ENCODE results near the gene ENTPD5.

Gene ENTPD5, protein sequence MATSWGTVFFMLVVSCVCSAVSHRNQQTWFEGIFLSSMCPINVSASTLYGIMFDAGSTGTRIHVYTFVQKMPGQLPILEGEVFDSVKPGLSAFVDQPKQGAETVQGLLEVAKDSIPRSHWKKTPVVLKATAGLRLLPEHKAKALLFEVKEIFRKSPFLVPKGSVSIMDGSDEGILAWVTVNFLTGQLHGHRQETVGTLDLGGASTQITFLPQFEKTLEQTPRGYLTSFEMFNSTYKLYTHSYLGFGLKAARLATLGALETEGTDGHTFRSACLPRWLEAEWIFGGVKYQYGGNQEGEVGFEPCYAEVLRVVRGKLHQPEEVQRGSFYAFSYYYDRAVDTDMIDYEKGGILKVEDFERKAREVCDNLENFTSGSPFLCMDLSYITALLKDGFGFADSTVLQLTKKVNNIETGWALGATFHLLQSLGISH

DNA sequence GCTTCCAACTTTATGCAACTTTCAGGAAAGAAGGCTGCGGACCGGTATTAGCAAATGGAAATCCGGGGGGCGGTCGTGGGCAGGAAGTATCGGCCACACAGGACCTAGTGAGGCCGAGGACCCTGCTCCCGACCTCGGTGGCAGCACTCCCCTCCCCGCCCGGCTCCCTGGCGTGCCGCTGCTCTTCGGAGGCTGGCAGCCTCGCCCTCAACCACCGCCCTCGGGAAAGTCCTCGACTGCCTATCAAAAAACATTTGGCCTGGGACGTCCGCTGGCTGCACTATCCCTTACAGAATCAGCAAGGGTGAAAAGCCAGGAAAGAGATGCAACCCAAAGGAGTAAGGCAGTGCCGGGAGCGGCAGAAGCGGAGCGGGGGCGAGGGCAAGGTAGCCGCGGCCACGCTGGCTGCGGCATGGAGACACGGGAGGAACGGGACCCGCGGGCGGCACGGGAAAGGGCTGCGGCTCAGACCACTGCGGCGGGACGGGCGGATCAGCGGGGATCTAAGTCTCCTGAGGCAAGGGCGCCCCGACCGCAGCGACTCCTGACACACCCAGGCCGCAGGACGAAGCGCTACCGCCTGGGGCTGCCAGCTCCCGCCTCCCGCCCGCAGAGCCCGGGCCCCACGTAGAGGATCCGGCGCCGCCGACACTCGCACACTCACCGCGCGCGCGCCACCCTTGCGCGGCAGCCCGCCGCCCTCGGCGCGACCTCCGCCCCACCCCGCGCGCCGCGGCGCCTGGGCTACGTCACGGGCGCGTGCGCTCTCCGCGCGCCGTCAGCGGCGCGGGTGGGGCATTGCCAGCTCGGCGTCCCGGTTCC is at the start of gene ENTPD5, which contains the start of gene BBOF1:
Gene ENTPD5, minus strand, starts transcription at position 703 of the 822 bp plus-strand sequence. CDS start 31,186 bp downstream, outside the sequence.
Gene BBOF1, plus strand, starts transcription at position 764 of the 822 bp plus-strand sequence. CDS start 130 bp downstream, outside the sequence.
- peak; percentile 78 to 88 (median 80) for DNase-seq

DNA sequence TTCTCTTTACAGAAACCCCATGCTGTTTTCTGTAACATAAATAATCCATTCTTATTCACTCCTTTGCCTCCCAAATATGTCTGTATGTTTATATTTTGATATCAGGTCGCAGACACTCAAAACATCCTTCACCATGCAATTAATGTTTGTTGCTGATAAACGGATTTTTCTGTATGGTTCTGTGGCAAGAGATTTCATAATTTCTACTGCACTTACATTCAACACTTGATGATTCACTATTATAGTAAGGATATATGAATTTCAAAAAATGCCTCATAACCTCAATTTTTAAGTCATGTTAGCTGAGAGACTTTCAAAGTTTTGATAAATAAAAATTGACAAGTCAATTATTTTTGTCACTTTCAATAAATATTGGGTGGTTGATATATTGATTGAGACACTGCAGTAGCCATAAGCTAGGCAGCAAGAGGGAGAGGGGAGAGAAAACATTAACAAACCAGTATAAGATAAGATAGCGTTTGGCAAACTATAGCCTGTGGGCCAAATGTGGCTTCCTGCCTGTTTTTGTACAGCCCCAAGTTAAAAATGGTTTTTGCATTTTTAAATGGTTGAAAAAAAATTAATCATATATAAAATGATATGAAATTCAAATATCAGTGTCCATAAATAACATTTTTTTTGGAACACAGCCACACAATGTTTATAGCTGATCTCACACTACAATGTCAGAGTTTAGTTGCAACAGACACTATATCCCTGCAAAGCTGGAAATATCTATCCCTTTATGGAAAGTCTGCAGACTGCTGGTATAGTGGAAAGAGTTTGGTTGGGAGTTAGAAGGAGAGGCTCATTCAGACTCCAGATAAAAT is 46.9 kb upstream of the ENTPD5 start:
- no peak for DNase-seq

DNA sequence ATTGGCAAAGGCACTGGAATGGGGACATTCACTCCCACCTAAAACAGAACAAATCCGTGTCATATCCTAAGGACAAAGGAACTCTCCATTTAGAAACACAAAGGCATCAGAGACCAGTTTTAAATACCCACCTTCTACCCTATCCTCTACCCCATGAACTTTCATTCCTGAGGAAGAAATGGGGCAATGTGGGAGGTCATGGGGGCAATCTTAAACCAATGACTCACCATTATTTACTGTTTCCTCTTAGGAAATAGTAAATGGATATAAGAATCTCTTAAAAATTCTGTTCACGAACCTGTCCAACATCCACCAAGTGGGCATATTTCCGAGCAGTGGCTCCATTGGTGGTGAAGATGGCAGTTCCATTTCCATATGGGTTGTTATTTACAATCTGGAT is 45.8 kb upstream of the ENTPD5 start:
- no peak for DNase-seq

DNA sequence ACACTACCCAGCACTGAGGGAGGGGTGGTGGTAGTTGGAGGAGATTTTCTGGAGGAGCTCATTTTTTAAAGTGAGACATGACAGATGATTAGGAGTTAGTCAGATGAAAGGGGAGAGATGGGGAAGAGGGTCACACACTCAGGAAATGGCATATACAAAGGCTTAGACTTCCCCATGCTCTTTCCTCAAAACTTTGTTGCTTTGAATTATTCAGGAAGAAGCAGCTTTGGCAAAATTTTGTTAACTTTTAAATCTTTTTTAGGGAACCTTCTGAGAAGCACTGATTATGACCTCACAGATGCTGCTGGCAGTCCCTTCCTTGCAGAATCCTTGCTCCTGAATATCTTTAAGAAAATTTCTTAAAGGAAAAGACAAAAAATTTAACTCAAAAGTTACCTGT is 45.3 kb upstream of the ENTPD5 start:
- no peak for DNase-seq

DNA sequence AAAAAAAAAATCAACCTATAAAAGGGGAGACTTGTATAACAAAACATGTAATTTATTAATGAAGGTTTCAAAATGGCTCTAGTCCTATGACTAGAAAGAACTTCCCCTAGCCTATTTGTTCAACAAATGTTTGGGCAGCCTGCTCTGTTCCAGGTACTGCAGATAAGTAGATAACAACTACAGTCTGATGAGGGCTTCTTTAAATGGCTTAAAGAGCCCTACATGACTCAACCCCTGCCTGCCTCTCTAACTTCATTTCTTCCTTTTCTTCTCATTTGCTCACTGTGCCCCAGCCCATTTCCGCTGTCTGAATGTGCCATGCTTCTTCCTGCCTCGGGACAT is 43.7 kb upstream of the ENTPD5 start:
- DNase-seq: no peak

DNA sequence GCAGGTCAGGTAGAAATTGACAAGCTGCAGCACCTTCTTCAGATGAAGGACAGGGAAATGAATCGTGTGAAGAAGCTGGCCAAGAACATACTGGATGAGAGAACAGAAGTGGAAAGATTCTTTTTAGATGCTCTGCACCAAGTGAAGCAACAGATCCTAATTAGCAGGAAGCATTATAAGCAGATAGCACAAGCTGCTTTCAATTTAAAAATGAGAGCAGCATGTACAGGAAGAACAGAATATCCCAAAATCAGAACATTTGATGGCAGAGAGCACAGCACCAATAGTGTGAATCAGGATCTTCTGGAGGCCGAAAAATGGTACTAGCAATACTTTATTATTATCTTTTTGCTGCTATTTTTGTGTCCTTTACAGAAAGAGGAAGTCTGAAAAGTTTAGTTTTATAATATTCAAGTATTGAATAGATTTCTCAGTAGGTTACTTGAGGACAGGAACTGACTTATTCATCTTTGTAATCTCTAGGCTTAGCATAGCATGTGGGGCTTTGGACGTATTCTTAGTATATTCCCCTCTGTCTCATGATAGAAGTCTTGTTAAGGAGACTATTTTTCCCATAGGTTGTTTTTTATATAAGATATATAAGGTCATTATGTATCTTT is 30.9 kb upstream of the ENTPD5 start:
- no peak for DNase-seq

DNA sequence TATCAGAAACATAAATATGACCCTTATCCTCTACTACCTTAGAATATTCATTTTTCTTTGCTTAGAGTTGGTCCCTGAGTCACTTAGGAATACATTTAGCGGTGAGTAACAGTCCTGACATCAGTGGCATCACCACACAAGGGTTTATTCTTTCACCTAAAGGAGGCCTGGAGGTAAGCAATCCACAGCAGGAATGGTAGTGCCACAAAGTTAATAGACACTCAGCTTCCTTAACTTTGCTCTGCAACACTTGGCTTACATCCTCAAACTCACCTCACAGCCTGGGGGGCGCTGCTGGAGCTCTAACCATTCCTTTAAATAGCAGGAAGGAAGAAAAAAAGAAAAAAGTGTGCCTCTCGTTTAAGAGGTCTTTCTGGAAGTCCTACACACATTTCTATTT is 29.2 kb upstream of the ENTPD5 start:
- DNase-seq: no peak

DNA sequence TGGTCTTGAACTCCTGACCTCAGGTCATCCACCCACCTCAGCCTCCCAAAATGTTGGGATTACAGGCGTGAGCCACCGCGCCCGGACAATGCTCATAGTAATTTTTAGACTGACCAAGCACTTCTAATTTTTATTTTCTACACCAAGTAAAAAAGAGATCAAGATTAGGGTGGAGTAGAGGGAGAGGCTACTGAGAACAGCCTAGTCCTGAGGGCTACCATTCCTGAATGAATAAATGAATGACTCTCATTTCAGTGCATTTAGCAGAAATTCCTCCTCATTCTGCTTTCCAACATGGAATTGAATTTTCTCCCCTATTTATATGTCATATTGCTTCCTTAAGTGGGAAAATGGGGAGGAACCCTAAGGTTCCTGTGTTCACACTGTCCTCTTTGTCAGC is 26.4 kb upstream of the ENTPD5 start:
- DNase-seq: no peak

DNA sequence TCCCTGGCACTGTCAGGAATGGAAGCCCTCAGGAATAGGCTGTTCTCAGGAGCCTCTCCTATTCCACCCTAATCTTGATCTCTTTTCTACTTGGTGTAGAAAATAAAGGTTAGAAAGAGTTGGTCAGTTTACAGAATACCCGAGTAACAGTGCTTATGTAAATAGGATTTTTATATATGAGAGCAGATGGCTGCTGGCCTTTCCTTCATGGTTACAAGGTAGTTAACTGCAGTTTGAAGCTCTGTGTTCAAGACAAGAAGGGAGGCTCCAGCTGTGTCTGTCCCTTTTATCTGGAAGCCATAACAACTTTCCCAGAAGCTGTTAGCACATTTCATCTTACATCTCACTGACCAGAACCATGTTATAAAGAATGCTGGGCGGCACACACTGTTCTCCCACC is 23.2 kb upstream of the ENTPD5 start:
- DNase-seq: no peak

DNA sequence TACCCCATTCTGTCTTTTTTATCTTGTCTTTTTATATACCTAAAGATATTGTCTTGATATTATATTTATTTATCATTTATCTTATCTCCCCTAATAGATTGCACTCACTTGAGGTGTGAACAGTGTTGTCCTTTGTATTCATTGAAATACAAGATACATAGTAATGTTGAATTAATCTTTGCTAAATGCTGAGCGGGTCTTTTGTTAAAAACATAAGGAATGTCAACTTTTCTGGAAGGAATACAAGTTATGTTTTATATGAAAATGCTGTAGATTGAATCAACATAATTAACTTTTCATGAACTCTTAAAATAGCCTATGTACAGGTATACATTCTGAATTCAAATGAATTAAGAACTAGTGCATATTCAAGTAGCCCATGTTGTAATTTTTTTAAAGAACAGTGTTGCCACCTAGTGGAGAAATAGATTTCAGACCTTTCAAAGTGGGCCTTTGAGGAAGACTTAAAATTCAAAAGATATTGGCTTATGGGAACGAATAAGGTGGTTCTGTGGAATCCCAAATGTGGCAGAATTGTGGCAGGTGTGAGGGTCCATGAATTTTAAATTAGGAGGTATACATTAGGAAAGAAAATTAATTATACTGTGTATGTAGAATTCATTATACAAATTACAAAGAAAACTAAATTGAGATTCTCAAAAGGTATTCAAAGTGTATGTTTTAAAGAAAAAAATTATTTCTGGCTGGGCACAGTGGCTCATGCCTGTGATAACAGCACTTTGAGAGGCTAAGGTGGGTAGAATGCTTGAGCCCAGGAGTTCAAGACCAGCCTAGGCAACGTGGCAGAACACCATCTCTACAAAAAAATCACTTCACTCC is 19.2 kb upstream of the ENTPD5 start:
- DNase-seq: peak in 3 of 6 experiments; percentile 18 to 56 (median 52)

DNA sequence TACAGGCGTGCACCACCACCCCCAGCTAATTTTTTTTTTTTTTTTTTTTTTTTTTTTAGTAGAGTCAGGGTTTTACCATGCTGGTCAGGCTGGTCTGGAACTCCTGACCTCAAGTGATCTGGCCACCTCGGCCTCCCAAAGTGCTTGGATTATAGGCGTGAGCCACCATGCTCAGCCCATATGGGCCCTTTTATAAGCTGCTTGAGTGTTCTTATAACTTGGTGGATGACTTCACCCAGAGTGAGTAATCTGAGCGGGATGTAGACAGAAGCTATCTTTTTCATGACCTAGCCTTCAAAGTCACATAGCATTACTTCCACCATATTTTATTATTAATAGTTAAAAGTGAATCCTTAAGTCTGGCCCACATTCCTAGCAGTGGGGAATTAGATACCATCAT is 16.5 kb upstream of the ENTPD5 start:
- no peak for DNase-seq

DNA sequence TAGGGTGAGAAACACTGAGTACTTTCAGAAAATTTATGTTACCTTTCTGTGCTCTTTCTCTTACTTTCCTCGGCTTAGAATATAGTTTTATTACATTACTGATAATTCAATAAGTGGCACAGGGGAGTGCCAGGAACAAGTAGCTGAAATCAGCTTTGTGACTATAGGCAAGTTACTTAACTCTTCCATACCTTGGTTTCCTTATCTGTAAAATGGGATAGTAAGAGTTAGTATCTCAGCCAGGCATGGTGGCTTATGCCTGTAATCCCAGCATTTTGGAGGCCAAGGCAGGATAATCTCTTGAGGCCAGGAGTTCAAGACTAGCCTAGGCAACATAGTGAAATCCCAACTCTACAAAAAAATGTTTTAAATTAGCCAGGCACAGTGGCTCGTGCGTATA is 15.5 kb upstream of the ENTPD5 start:
- DNase-seq: no peak

DNA sequence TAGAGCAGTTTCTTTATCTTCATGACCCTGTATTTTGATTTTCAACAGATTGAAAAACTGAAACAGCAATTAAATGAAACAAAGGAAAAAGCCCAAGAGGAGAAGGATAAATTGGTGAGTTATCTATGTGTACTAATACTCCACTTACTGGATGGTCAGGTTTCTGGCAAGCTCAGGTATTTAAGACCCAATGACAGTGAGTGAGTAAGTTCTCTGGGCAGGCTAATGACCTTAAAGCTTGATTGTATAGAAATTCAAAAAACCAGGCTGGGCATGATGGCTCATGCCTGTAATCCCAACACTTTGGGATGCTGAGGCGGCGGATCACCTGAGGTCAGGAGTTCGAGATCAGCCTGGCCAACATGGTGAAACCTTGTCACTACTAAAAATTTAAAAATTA is 10.0 kb upstream of the ENTPD5 start:
- no peak for DNase-seq

DNA sequence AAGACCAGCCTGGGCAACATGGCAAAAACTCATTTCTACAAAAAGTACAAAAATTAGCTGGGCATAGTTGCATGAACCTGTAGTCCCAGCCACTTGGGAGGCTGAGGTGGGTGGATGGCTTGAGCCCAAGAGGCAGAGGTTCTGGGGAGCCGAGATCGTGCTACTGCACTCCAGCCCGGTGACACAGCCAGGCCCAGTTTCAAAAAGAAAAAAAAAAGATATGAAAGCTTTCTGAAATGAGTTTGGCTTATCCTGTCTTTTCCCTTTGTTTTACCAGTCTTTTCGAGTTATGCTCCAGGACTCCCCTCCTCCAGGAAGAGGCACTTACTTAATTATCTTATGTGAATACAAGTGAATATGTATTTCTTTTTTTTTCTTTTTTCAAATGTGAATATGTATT is 3.3 kb upstream of the ENTPD5 start:
- no peak for DNase-seq

DNA sequence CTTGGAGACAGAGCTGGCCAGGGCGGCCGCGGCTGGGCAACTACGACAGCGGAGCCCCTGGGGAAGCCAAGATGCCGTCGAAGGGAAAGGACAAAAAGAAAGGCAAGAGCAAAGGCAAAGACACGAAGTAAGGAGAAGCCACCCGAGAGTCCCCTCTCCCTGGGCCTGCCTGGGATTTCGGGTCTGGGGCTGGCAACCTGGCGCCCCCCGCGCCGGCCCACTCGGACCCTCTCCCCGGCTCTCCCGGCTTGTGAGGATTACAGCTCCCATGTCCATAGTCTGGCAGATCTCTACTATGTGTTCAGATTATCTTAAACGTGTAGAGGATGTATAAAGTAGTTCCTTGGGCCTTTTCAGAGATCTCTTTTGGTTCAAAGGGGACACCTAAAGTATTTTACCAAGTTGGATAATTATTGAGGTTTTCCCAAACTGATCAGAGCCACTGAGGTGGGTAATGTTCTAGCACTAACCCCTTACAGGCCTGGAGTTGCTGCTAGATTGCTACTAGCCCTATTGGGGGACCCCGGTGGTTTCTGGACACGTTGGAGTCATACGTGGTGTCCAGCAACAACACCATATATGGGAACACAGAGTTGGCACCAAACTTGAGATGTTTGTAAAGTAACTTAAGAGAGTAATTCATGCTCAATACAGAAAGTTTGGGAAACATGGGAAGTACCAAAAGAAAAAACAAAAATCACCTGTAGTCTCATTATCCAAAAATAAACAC is 485 bp upstream of the ENTPD5 start:
- DNase-seq: peak in 1 of 6 experiments; percentile 23

DNA sequence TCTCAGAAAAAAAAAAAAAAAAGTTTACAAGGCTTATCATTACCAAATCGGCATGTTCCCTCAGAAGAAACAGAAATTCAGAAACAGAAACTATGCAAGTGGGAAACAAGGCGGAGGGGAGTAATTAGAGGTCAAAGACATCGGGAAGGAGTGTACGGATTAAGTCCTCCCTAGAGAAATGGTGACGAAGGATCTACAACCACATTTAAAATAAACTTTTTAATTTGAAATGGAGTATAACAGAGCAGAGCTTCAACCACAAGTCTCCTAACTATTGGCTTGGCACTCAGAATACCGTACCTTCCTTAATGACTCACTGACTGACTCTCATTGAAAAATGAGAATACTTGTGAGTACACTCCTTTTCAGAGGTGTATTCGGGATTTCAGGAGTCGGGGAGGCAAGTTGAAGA is 908 bp downstream of the ENTPD5 start:
- DNase-seq: peak in 2 of 6 experiments; percentile 14 to 53

DNA sequence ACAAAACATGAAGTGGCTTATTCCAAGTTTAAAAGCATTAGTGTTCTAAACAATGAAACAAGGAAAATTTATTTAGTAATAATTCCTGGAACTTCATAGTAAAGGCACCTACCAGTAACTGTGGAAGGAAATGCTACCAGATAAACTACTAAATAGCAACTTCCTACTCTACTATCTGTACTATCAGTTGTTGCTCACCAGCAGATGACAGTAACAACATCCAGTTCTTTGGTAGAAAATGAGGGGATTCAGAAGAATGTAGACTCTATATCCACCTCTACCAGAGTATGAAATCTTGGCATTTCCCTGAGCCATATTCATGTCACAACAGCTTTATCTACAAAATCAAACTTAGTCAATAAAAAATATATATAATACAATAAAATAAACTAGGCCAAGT is 3.1 kb downstream of the ENTPD5 start:
- DNase-seq: no peak

DNA sequence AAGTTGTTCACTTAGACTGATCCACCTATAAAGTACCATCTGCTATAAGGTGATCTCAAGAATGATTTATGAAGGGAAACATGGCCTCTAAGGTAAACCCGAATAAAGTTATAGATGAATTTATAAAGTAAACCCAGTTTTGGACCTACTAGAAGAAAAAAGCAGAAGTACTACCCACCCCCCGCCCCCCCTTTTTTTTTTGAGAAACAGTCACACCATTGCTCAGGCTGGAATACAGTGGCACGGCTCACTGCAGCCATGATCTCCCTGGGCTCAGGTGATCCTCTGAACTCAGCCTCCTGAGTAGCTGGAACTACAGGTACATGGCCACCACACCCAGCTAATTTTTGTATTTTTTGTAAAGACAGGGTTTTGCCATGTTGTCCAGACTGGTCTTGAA is 3.9 kb downstream of the ENTPD5 start:
- DNase-seq: no peak

DNA sequence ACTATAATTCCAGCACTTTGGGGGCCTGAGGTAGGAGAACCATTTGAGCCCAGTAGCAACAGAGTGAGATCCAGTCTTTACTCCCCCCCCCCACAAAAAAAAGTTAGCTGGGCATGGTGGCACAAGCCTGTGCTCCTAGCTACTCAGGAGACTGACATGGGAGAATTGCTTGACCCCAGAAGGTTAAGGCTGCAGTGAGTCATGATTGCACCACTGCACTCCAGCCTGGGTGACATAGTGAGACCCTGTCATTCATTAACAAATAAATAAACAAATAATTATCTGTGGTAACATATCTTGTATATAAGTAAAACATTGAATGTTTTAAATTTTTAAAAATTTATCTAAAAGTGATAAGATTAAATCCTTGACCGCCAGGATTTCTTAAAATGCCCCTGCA is 4.8 kb downstream of the ENTPD5 start:
- DNase-seq: no peak

DNA sequence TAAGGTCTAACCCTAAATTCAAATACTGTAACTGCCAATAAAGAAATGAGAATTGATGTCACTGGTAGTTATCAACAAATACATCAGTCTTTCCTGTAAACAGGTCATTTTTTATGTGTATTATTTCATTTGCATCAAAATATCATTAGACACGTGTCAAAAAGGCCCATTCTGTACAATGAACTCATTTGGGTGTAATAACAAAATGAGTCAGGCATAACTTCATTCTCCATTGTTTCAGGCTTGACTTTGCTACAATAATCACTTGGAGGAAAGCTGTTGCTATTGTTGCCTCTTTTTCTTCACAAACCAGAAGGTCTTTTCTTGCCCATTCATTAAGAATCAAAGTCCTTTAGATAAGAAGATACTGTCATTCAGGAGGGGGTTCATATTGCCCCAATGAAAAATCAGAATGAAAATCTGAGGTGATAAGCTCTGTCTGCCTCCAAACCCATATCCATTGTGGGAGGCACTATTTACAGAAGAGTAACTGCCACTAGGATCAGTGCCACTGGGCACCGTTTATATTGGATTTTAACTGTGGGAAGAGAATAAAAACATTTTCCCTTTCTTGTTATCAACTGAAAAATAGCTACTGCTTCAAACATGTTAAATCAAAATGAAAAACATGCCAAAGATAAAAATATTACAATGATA is 10.1 kb downstream of the ENTPD5 start:
- DNase-seq: no peak

Data from stimulated activated naive CD4-positive, alpha-beta T cell (primary cell).